Chondrocyte (in vitro differentiated cells): ENCODE results near the gene CSNK2B. TPM values are rescaled to one million over a fixed set of nuclear protein-coding genes. Genes with fewer than 3 reads are reported as not detected.

Source experiments
- DNase-seq: peaks from one replicate; pipeline ENCODE4 v3.0.0; 2021; ENCODE audit warnings: mixed read lengths, low spot score
- H3K27ac Mint-ChIP-seq: one replicate; pipeline ENCODE4 v1.8.0; 2021; ENCODE audit warnings: mild to moderate bottlenecking, moderate library complexity, mixed read lengths; ENCODE audit not compliant: unreplicated experiment
- H3K27me3 Mint-ChIP-seq: 2 replicates; pipeline ENCODE4 v1.8.0; 2021; ENCODE audit warnings: low read depth, mixed read lengths
- H3K36me3 Mint-ChIP-seq: 2 replicates; pipeline ENCODE4 v1.8.0; 2021; ENCODE audit warnings: low read depth, mixed read lengths
- H3K4me1 Mint-ChIP-seq: 2 replicates; pipeline ENCODE4 v1.8.0; 2021; ENCODE audit warnings: low read depth, mild to moderate bottlenecking, mixed read lengths
- H3K4me3 Mint-ChIP-seq: one replicate; pipeline ENCODE4 v1.8.0; 2021; ENCODE audit warnings: mild to moderate bottlenecking, moderate library complexity, mixed read lengths; ENCODE audit not compliant: unreplicated experiment
- H3K9me3 Mint-ChIP-seq: 2 replicates; pipeline ENCODE4 v1.8.0; 2021; ENCODE audit warnings: low read depth, mixed read lengths
- total RNA-seq: library from RNA; stranded (reverse); gene quantifications from 3 replicates; pipeline ENCODE4 v1.2.1, GENCODE V29; 2021
- TF ChIP-seq, protein P1 (sequence below): fragments of 200-600 bp; sonication (generic); IDR thresholded peaks from 2 replicates; pipeline ENCODE4 v1.5.0; 2021; ENCODE audit warnings: antibody characterized with exemption, mild to moderate bottlenecking, moderate library complexity

Gene CSNK2B
- total RNA-seq, 1 donor from 2014 or later: 116 TPM

- DNase-seq: no peak
- Mint-ChIP-seq H3K27me3 (no peaks in the 10 kb centered on the region), H3K4me1 (no peaks in the 10 kb centered on the region), H3K36me3 (peaks cover 29% of the 10 kb centered on the region), H3K27ac (no peak overlapping the region), H3K9me3 (no peaks in the 10 kb centered on the region), H3K4me3 (no peak overlapping the region)
- TF ChIP-seq, protein P1, sequence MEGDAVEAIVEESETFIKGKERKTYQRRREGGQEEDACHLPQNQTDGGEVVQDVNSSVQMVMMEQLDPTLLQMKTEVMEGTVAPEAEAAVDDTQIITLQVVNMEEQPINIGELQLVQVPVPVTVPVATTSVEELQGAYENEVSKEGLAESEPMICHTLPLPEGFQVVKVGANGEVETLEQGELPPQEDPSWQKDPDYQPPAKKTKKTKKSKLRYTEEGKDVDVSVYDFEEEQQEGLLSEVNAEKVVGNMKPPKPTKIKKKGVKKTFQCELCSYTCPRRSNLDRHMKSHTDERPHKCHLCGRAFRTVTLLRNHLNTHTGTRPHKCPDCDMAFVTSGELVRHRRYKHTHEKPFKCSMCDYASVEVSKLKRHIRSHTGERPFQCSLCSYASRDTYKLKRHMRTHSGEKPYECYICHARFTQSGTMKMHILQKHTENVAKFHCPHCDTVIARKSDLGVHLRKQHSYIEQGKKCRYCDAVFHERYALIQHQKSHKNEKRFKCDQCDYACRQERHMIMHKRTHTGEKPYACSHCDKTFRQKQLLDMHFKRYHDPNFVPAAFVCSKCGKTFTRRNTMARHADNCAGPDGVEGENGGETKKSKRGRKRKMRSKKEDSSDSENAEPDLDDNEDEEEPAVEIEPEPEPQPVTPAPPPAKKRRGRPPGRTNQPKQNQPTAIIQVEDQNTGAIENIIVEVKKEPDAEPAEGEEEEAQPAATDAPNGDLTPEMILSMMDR: peak; percentile 67
Observed at GRCh38 chr6:31689249-31690110, 23.6 kb downstream of the CSNK2B start.

DNA sequence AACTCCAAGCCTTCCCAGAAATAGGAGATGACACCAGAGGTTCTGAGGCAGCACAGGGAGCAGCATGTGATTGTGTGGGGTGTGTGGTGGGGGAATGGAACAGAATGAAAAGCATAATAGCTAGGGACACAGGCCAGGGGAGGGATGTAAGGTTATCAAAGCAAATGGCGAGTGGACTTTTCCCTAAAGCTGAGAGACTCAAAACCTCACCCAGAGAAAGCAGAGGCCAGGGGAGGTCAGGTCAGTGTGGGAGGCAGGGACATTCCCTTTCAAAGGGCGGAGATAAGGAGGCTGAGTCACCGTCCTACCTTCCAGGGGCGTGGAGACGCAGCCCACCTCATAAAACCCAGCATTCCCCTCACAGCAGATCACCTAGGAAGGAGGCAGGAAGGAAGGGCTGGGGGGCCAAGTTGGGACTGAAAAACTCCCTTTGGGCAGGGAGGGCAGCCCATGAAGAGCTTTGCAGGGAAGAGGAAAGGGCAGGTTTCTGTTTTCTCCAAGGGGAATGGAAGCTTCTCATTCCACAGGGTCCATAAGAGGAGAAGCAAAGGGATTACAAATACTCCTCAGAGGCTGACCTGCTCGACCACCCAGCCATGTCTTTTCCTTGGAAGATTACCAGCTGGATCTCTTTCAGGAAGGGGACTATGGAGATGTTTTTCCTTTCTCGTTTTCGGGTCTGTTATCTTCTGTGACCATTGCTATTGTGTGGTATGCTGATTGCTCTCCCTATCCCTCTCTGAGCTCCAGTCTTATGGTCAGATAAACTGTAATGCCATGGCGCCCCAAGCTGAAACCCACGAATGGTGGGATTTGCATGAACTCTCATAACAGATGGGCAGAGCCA, 24.6 kb downstream of the CSNK2B start:
- no peaks in the 10 kb centered on the region for H3K9me3 Mint-ChIP-seq
- no peak overlapping the region for H3K27ac Mint-ChIP-seq
- no peaks in the 10 kb centered on the region for H3K27me3 Mint-ChIP-seq
- H3K36me3 Mint-ChIP-seq: peaks cover 31% of the 10 kb centered on the region
- H3K4me3 Mint-ChIP-seq: no peak overlapping the region
- DNase-seq: no peak
- H3K4me1 Mint-ChIP-seq: no peaks in the 10 kb centered on the region
- TF ChIP-seq, protein P1: no peak

DNA sequence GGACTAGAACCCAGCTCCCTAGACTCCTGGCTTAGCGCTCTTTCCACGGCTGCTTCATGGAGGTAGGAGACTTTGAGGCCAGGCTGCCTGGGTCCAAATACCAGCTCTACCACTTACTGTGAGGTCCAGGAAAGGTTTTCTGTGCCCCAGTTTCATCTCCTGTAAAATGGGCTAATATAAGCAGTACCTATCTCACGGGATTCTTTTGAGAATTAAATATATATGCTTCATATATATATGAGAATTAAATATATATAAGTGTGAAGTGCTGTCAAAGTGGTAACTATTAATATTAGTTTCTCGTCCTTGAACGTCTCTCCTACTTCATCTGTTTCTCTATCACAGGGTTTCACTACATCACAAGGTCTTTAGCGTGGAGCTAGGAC, 25.2 kb downstream of the CSNK2B start:
- H3K4me3 Mint-ChIP-seq: no peak overlapping the region
- H3K4me1 Mint-ChIP-seq: no peaks in the 10 kb centered on the region
- H3K36me3 Mint-ChIP-seq: peaks cover 28% of the 10 kb centered on the region
- no peaks in the 10 kb centered on the region for H3K27me3 Mint-ChIP-seq
- H3K27ac Mint-ChIP-seq: no peak overlapping the region
- H3K9me3 Mint-ChIP-seq: no peaks in the 10 kb centered on the region
- DNase-seq: no peak
- TF ChIP-seq, protein P1: no peak

- TF ChIP-seq, protein P1: no peak
- Mint-ChIP-seq H3K4me1 (no peaks in the 10 kb centered on the region), H3K27ac (no peak overlapping the region), H3K36me3 (peaks cover 27% of the 10 kb centered on the region), H3K9me3 (no peaks in the 10 kb centered on the region), H3K27me3 (no peaks in the 10 kb centered on the region), H3K4me3 (no peak overlapping the region)
- DNase-seq: no peak
Observed at GRCh38 chr6:31691564-31692108, 25.8 kb downstream of the CSNK2B start.

DNA sequence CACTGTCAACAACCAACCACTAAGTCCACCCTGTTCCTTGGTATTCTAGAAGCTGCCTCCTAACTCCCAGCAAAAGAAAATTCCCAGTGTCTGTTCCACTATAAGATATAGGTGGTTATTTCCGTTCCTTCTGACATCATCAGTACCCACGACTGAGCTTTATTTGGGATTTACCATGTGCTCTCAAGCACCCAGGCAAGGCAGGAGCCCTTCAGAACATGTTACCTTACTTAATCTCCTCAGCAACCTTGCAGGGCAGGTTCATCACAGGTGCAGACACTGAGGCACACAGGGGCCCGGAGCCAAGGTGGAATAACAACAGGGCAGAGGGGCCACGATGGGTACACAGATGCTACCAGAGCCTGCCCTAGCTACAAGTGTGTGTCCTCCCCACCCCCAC, 26.5 kb downstream of the CSNK2B start:
- peaks cover 27% of the 10 kb centered on the region for H3K36me3 Mint-ChIP-seq
- H3K27ac Mint-ChIP-seq: no peak overlapping the region
- no peaks in the 10 kb centered on the region for H3K27me3 Mint-ChIP-seq
- no peak overlapping the region for H3K4me3 Mint-ChIP-seq
- DNase-seq: no peak
- no peaks in the 10 kb centered on the region for H3K4me1 Mint-ChIP-seq
- TF ChIP-seq, protein P1: no peak
- no peaks in the 10 kb centered on the region for H3K9me3 Mint-ChIP-seq
